Measurements from ENCODE around the gene ZNF552. TPM values are rescaled to one million over a fixed set of nuclear protein-coding genes. Genes with fewer than 3 reads are reported as not detected.
A peak's percentile ranks its signal among the peaks of the same experiment; 100 is the strongest.

ZNF552 gene
- total and polyA plus RNA-seq, 2 of the 13 experiments (the other 11 are each of a cell fraction or from before 2014, with no cell fraction given): 8.1 to 16.6 TPM

DNA sequence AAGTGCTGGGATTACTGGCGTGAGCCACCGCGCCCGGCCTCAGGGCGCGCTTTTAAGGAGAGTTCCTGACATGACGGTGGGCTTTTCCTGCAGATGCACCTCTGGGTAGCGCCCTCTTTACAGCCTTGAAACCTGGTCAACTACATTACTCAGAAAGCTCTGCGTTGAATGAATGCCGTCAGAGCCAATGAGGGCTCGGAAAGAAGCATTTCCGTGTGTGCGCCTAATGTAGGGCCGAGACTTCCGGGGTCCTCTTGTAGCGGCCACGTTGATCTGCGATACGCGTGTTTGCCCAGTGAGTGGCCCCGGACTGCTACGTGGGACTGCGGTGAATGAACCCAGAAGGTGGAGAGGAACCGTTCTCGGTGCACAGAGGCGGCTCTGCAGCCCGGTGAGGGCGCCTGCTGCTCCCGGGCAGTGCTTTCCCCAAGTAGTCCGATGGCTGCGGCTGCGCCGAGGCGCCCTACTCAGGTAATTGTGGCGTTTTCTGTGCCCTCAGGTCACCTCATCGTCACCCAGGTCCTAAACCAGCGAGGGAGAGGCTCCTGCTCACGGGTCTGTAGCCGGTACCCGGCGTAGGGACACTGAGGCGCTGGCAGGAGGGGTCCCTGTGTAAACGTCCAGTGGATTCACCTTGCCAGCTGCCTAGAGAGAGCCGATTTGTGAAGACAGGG lies 4.9 kb upstream of the ZNF552 start (continued):
- no peak for TF ChIP-seq ZNF101 (CRISPR knock-in tag; IDR thresholded peaks at IDR 0.05; ENCODE audit: borderline replicate concordance, low read depth)
- no peak for TF ChIP-seq FLYWCH1 (CRISPR knock-in tag; IDR thresholded peaks at IDR 0.05)
- TF ChIP-seq NBN (conservative IDR thresholded peaks at IDR 0.05): no peak
- TF ChIP-seq, protein P1, sequence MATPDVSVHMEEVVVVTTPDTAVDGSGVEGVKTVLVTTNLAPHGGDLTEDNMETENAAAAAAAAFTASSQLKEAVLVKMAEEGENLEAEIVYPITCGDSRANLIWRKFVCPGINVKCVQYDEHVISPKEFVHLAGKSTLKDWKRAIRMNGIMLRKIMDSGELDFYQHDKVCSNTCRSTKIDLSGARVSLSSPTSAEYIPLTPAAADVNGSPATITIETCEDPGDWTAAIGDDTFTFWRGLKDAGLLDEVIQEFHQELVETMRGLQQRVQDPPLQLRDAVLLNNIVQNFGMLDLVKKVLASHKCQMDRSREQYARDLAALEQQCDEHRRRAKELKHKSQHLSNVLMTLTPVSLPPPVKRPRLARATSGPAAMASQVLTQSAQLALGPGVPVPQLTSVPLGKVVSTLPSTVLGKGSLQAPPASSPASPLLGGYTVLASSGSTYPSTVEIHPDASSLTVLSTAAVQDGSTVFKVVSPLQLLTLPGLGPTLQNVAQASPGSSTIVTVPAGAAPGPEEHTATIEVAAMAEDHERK (CRISPR knock-in tag; IDR thresholded peaks at IDR 0.05; ENCODE audit: low read depth): no peak
- TF ChIP-seq THYN1 (CRISPR knock-in tag; IDR thresholded peaks at IDR 0.05; ENCODE audit: borderline replicate concordance, low read depth): no peak
- no peak for TF ChIP-seq ZNF121 (CRISPR knock-in tag; IDR thresholded peaks at IDR 0.05)
- no peak for TF ChIP-seq MTA1 (CRISPR knock-in tag; IDR thresholded peaks at IDR 0.05; ENCODE audit: borderline replicate concordance)
- TF ChIP-seq, protein P2, sequence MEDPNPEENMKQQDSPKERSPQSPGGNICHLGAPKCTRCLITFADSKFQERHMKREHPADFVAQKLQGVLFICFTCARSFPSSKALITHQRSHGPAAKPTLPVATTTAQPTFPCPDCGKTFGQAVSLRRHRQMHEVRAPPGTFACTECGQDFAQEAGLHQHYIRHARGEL (CRISPR knock-in tag; IDR thresholded peaks at IDR 0.05): no peak
- TF ChIP-seq ZKSCAN5 (CRISPR knock-in tag; IDR thresholded peaks at IDR 0.05): no peak
- TF ChIP-seq, protein P3, sequence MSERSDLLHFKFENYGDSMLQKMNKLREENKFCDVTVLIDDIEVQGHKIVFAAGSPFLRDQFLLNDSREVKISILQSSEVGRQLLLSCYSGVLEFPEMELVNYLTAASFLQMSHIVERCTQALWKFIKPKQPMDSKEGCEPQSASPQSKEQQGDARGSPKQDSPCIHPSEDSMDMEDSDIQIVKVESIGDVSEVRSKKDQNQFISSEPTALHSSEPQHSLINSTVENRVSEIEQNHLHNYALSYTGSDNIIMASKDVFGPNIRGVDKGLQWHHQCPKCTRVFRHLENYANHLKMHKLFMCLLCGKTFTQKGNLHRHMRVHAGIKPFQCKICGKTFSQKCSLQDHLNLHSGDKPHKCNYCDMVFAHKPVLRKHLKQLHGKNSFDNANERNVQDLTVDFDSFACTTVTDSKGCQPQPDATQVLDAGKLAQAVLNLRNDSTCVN (CRISPR knock-in tag; IDR thresholded peaks at IDR 0.05; ENCODE audit: borderline replicate concordance): peak; percentile 16
- TF ChIP-seq SRY (CRISPR knock-in tag; IDR thresholded peaks at IDR 0.05): peak; percentile 75; the same call in 1 of the 2 replicates
- no peak; the same call in 1 of the 2 replicates for TF ChIP-seq DNMT3B (CRISPR knock-in tag; conservative IDR thresholded peaks at IDR 0.05)
- no peak for TF ChIP-seq RELA (CRISPR knock-in tag; IDR thresholded peaks at IDR 0.05)
- no peak for TF ChIP-seq ATAD3A (CRISPR knock-in tag; IDR thresholded peaks at IDR 0.05)
- TF ChIP-seq RFXAP (CRISPR knock-in tag; IDR thresholded peaks at IDR 0.05; ENCODE audit: borderline replicate concordance): peak; percentile 73; the same call in 1 of the 2 replicates
- TF ChIP-seq, protein P4, sequence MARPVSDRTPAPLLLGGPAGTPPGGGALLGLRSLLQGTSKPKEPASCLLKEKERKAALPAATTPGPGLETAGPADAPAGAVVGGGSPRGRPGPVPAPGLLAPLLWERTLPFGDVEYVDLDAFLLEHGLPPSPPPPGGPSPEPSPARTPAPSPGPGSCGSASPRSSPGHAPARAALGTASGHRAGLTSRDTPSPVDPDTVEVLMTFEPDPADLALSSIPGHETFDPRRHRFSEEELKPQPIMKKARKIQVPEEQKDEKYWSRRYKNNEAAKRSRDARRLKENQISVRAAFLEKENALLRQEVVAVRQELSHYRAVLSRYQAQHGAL (CRISPR knock-in tag; IDR thresholded peaks at IDR 0.05; ENCODE audit: not compliant biosample characterization): peak; percentile 73
- no peak for TF ChIP-seq RCOR2 (CRISPR knock-in tag; IDR thresholded peaks at IDR 0.05)
- 0 out of 2 replicates have a peak, but pooled peaks have one; percentile 30 for TF ChIP-seq HMG20B (CRISPR knock-in tag; conservative IDR thresholded peaks at IDR 0.05)
- no peak for TF ChIP-seq ZNF709 (CRISPR knock-in tag; IDR thresholded peaks at IDR 0.05)
- TF ChIP-seq ZNF773 (CRISPR knock-in tag; IDR thresholded peaks at IDR 0.05; ENCODE audit: borderline replicate concordance): no peak
- TF ChIP-seq, protein P5, sequence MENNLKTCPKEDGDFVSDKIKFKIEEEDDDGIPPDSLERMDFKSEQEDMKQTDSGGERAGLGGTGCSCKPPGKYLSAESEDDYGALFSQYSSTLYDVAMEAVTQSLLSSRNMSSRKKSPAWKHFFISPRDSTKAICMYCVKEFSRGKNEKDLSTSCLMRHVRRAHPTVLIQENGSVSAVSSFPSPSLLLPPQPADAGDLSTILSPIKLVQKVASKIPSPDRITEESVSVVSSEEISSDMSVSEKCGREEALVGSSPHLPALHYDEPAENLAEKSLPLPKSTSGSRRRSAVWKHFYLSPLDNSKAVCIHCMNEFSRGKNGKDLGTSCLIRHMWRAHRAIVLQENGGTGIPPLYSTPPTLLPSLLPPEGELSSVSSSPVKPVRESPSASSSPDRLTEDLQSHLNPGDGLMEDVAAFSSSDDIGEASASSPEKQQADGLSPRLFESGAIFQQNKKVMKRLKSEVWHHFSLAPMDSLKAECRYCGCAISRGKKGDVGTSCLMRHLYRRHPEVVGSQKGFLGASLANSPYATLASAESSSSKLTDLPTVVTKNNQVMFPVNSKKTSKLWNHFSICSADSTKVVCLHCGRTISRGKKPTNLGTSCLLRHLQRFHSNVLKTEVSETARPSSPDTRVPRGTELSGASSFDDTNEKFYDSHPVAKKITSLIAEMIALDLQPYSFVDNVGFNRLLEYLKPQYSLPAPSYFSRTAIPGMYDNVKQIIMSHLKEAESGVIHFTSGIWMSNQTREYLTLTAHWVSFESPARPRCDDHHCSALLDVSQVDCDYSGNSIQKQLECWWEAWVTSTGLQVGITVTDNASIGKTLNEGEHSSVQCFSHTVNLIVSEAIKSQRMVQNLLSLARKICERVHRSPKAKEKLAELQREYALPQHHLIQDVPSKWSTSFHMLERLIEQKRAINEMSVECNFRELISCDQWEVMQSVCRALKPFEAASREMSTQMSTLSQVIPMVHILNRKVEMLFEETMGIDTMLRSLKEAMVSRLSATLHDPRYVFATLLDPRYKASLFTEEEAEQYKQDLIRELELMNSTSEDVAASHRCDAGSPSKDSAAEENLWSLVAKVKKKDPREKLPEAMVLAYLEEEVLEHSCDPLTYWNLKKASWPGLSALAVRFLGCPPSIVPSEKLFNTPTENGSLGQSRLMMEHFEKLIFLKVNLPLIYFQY (CRISPR knock-in tag; IDR thresholded peaks at IDR 0.05; ENCODE audit: borderline replicate concordance): peak; percentile 16; the same call in 1 of the 2 replicates
- TF ChIP-seq ZKSCAN1 (IDR thresholded peaks at IDR 0.05; ENCODE audit: low read length): no peak
- TF ChIP-seq TBL1XR1 (IDR thresholded peaks at IDR 0.05; ENCODE audit: borderline replicate concordance, low read length, partially characterized antibody): no peak
- no peak for TF ChIP-seq MTF1 (CRISPR knock-in tag; IDR thresholded peaks at IDR 0.05)
